HepG2 (cell line): ENCODE measurements around the gene COMMD1. TPM values are rescaled to one million over a fixed set of nuclear protein-coding genes. Genes with fewer than 3 reads are reported as not detected.

Source experiments
- ATAC-seq: fragments of 200-7000 bp; cut with Tn5 transposase; 3 replicates; pipeline ENCODE4 v1.9.1; 2020; ENCODE audit warnings: mild to moderate bottlenecking, moderate library complexity
- BruUV-seq: library from RNA; stranded (reverse); fragments of 400-500 nt; replicated peaks from 2 replicates; lab custom pipeline; 2021; lab: Mats Ljungman, UMichigan
- CTCF ChIA-PET: fragments of 300-600 bp; formaldehyde crosslinking; extraction: SDS; loops from one replicate; lab custom pipeline; 2021; ENCODE audit warnings: low total read pairs, inconsistent platforms, low intra/inter-chr PET ratio; lab: Yijun Ruan, JAX
- POLR2A ChIA-PET: fragments of 350-600 bp; sonication (Branson Sonifier 250); formaldehyde crosslinking; loops from one replicate; lab custom pipeline; 2020; ENCODE audit warnings: antibody characterized with exemption, inconsistent platforms; lab: Yijun Ruan, JAX
- DNase-seq: peaks from one replicate; pipeline ENCODE4 v3.0.0-alpha.2; 2015; ENCODE audit warnings: low spot score
- FAIRE-seq: peaks from 3 replicates; lab custom pipeline; 2011; peaks lifted over from hg19 to GRCh38; lab: Jason Lieb, UNC
- H2AFZ ChIP-seq: one replicate; pipeline ENCODE4 v1.6.1; 2011; ENCODE audit warnings: low read length, inconsistent platforms
- H3K27ac ChIP-seq: fragments of 300-600 bp; 3 replicates; pipeline ENCODE4 v1.8.0; 2011; ENCODE audit warnings: mixed run types, mild to moderate bottlenecking, mixed read lengths, low read length, inconsistent platforms; ENCODE audit not compliant: insufficient read depth; ENCODE audit errors: extremely low read length
- H3K27me3 ChIP-seq, 2 experiments: fragments of 200-600 bp in 1 of 2; 2 replicates in 1 of 2; 3 replicates in 1 of 2; pipeline versions ENCODE4 v1.6.0 to v1.8.0; 2011; ENCODE audit warnings: low read length in 2 of 2, mild to moderate bottlenecking in 2 of 2, moderate library complexity in 2 of 2, inconsistent platforms in 1 of 2; ENCODE audit not compliant: insufficient read depth in 2 of 2, control insufficient read depth in 1 of 2
- H3K36me3 ChIP-seq, 2 experiments: fragments of 200-600 bp in 1 of 2; replicated peaks in 1 of 2; 2 replicates in 1 of 2; 3 replicates in 1 of 2; pipeline versions ENCODE4 v1.5.1 to v1.8.0; 2011; ENCODE audit warnings: low read length in 2 of 2, inconsistent platforms in 1 of 2; ENCODE audit not compliant: insufficient read depth in 2 of 2, control insufficient read depth in 1 of 2
- H3K4me1 ChIP-seq: 2 replicates; pipeline ENCODE4 v1.5.1; 2012; ENCODE audit warnings: low read length, inconsistent platforms; ENCODE audit not compliant: insufficient read depth
- H3K4me2 ChIP-seq: 2 replicates; pipeline ENCODE4 v1.6.0; 2011; ENCODE audit warnings: low read depth, low read length, inconsistent platforms
- H3K4me3 ChIP-seq, 3 experiments: fragments of 200-600 bp in 1 of 3; sonication (generic), shearing (Covaris generic) in 1 of 3; replicated peaks in 1 of 3; 2 replicates each; pipeline ENCODE4 v1.5.1; 2011 to 2016; ENCODE audit warnings: low read length in 3 of 3, inconsistent platforms in 2 of 3, low read depth in 2 of 3, mild to moderate bottlenecking in 2 of 3, control low read depth in 1 of 3, mixed read lengths in 1 of 3; ENCODE audit not compliant: insufficient read depth in 1 of 3
- H3K79me2 ChIP-seq: one replicate; pipeline ENCODE4 v1.6.1; 2011; ENCODE audit warnings: low read length, inconsistent platforms; ENCODE audit not compliant: insufficient read depth
- H3K9ac ChIP-seq: 2 replicates; pipeline ENCODE4 v1.6.0; 2011; ENCODE audit warnings: mild to moderate bottlenecking, low read depth, low read length, inconsistent platforms; ENCODE audit not compliant: insufficient read depth
- H3K9me3 ChIP-seq: 2 replicates; pipeline ENCODE4 v1.5.1; 2012; ENCODE audit warnings: mild to moderate bottlenecking, low read length
- H4K20me1 ChIP-seq: 2 replicates; pipeline ENCODE4 v1.6.0; 2011; ENCODE audit warnings: inconsistent platforms, mild to moderate bottlenecking, low read length, moderate library complexity; ENCODE audit not compliant: insufficient read depth
- EEA1 ChIP-seq: sonication (generic); formaldehyde crosslinking; IDR thresholded peaks from 2 replicates; pipeline ENCODE4 v1.5.1; 2020; ENCODE audit warnings: mild to moderate bottlenecking, missing genetic modification reagents, borderline replicate concordance
- FOXA1 ChIP-seq, 2 experiments: fragments of 450-650 bp in 1 of 2; sonication (generic) in 1 of 2; formaldehyde crosslinking in 1 of 2; IDR thresholded peaks; 2 replicates each; pipeline versions ENCODE4 v1.4.0 to v1.6.1; 2016 to 2020; ENCODE audit warnings: missing genetic modification reagents in 1 of 2
- GFI1 ChIP-seq: sonication (generic); formaldehyde crosslinking; IDR thresholded peaks from 2 replicates; pipeline ENCODE4 v1.5.0; 2020; ENCODE audit warnings: missing genetic modification reagents, mild to moderate bottlenecking, borderline replicate concordance
- HNRNPUL1 ChIP-seq: fragments of 200-400 bp; formaldehyde crosslinking; IDR thresholded peaks from 2 replicates; pipeline ENCODE4 v1.6.1; 2017; ENCODE audit warnings: low read depth, mild to moderate bottlenecking, low read length, moderate library complexity
- MEIS2 ChIP-seq: sonication (generic); formaldehyde crosslinking; IDR thresholded peaks from 2 replicates; pipeline ENCODE4 v1.9.0; 2021; ENCODE audit warnings: mild to moderate bottlenecking, missing genetic modification reagents
- PITX1 ChIP-seq: sonication (generic); formaldehyde crosslinking; IDR thresholded peaks from 2 replicates; pipeline ENCODE4 v1.5.1; 2020; ENCODE audit warnings: mild to moderate bottlenecking, missing genetic modification reagents
- RORA ChIP-seq: sonication (generic); formaldehyde crosslinking; IDR thresholded peaks from 2 replicates; pipeline ENCODE4 v1.5.0; 2020; ENCODE audit warnings: mild to moderate bottlenecking, missing genetic modification reagents, moderate library complexity
- SP140L ChIP-seq: sonication (generic); formaldehyde crosslinking; IDR thresholded peaks from 2 replicates; pipeline ENCODE4 v1.4.0; 2020; ENCODE audit warnings: missing genetic modification reagents, borderline replicate concordance
- SSRP1 ChIP-seq: IDR thresholded peaks from 2 replicates; pipeline ENCODE4 v1.6.1; 2016; ENCODE audit warnings: control low read depth
- XBP1 ChIP-seq: sonication (generic); formaldehyde crosslinking; IDR thresholded peaks from 2 replicates; pipeline ENCODE4 v1.5.0; 2020; ENCODE audit warnings: missing genetic modification reagents
- ZNF552 ChIP-seq: sonication (generic); formaldehyde crosslinking; IDR thresholded peaks from 2 replicates; pipeline ENCODE4 v1.9.0; 2022; ENCODE audit warnings: missing genetic modification reagents, mild to moderate bottlenecking, borderline replicate concordance
- ZNF567 ChIP-seq: sonication (generic); formaldehyde crosslinking; IDR thresholded peaks from 2 replicates; pipeline ENCODE4 v1.8.1; 2023; ENCODE audit warnings: mild to moderate bottlenecking, missing genetic modification reagents, borderline replicate concordance
- ZNF703 ChIP-seq: sonication (generic); formaldehyde crosslinking; IDR thresholded peaks from 2 replicates; pipeline ENCODE4 v1.5.1; 2020; ENCODE audit warnings: missing genetic modification reagents, mild to moderate bottlenecking, moderate library complexity, borderline replicate concordance
- WGBS: methylation state at CpG from one replicate; pipeline ENCODE4 v1.1.6; 2017; ENCODE audit warnings: low lambda C conversion rate; 5-methylcytosine and 5-hydroxymethylcytosine counted together
- in situ Hi-C: cut with HindIII; loops from 2 replicates; pipeline ENCODE4 v1.10.0; 2017; ENCODE audit warnings: low pct_unique_long_range_greater_than_20kb; ENCODE audit not compliant: extremely low pct_ligation_motif_present
- intact Hi-C: fragments of 100-400 bp; cut with micrococcal nuclease; formaldehyde crosslinking; loops from one replicate; pipeline ENCODE4 v1.10.0; 2022; ENCODE audit not compliant: unreplicated experiment
- polyA plus RNA-seq, 8 experiments: library from polyadenylated mRNA; depleted of rRNA in 3 of 8; stranded (reverse) in 7 of 8; unstranded in 1 of 8; fragments of >200 nt; fragmentation: Illumina TruSeq in 4 of 8; extraction: Trizol in 4 of 8; gene quantifications; 2 replicates each; pipeline versions ENCODE4 v1.2.1 to v1.2.3, GENCODE V29; 2011 to 2016; ENCODE audit warnings: low read depth in 4 of 8, missing spikeins in 1 of 8, mixed read lengths in 1 of 8; ENCODE audit not compliant: insufficient read depth in 1 of 8
- total RNA-seq, 5 experiments: library from RNA; depleted of rRNA; stranded (reverse); fragments of >200 nt; fragmentation: Illumina TruSeq; extraction: Trizol; gene quantifications; 2 replicates each; pipeline ENCODE4 v1.2.3, GENCODE V29; 2016; ENCODE audit warnings: low read depth in 1 of 5

The COMMD1 gene
- total and polyA plus RNA-seq, 2 of the 13 experiments (the other 11 are each of a cell fraction or from before 2014, with no cell fraction given): 25.7 to 105 TPM

DNA sequence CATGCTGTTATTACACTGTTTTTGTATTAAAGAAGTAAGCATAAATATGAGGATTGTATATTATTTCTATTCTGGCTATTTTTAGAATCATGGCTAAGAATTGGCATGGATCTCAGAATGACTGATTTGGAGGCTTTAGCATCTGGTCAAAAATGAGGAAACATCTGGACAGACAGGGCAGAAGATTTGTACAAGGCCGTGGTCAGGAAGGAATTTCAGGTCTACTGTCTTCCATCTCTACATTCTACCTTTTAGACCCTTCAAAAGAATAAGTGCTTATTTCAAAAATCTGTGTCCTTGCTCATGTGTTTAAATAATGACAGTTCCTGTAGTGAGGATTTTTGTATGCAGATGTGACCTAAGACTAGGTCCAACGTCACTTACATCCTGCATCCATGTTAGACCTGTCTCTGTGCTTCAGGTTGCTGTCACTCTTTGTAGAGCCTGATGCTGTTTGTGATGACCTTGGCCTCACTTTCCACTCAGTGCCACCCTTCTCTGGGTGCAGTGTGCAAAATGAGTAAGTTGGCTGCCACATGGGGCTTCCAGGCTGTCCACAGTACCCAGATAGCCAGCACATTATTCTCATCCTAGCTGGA is 235.8 kb downstream of the COMMD1 start:
- ATAC-seq: no peak
- intact Hi-C loops (no loop called here), in situ Hi-C loops (no loop called here)
- H3K4me3 ChIP-seq: no peak overlapping the region
- no peak overlapping the region for H3K4me2 ChIP-seq
- DNase-seq: no peak
- H3K27me3 ChIP-seq: no peaks in the 10 kb centered on the region
- H4K20me1 ChIP-seq: no peaks in the 10 kb centered on the region
- H3K9ac ChIP-seq: no peak overlapping the region
- ChIA-PET POLR2A (no interaction called here), CTCF (no interaction called here)
- TF ChIP-seq RORA: no peak
- TF ChIP-seq PITX1 (CRISPR knock-in tag): no peak
- TF ChIP-seq HNRNPUL1: no peak
- TF ChIP-seq FOXA1 (IDR thresholded peaks at IDR 0.05): no peak
- no peak for TF ChIP-seq FOXA1 (CRISPR knock-in tag; IDR thresholded peaks at IDR 0.05)
- TF ChIP-seq SP140L: no peak
- TF ChIP-seq ZNF703 (CRISPR knock-in tag): no peak
- no peak for TF ChIP-seq GFI1 (CRISPR knock-in tag)
- no peak for TF ChIP-seq SSRP1 (CRISPR knock-in tag)
- TF ChIP-seq XBP1 (CRISPR knock-in tag): no peak
- TF ChIP-seq MEIS2 (CRISPR knock-in tag): no peak
- TF ChIP-seq ZNF567 (CRISPR knock-in tag): no peak
- no peak for TF ChIP-seq EEA1 (CRISPR knock-in tag)
- no peak for TF ChIP-seq ZNF552 (CRISPR knock-in tag)
- H3K4me1 ChIP-seq: peaks cover 6% of the 10 kb centered on the region
- H2AFZ ChIP-seq: no peak overlapping the region
- FAIRE-seq: no peak
- no TSS peak for BruUV-seq
- no peak overlapping the region for H3K27ac ChIP-seq
- H3K79me2 ChIP-seq: no peaks in the 10 kb centered on the region
- H3K36me3 ChIP-seq: 0 out of 5 replicates have a peak, but pooled peaks cover 0 to 3% of the 10 kb centered on the region in 2 experiments
- WGBS: 91% methylated on average over 2 of the region's 2 CpGs
- no peaks in the 10 kb centered on the region for H3K9me3 ChIP-seq
